HL-60 (cell line): ENCODE data around the gene GDF7.

Experiments
- CTCF ChIP-seq: IDR thresholded peaks from one replicate; pipeline ENCODE4 v1.5.1; 2011; ENCODE audit warnings: low read length, control low read depth, inconsistent platforms; ENCODE audit not compliant: insufficient read depth
- GABPA ChIP-seq: IDR thresholded peaks from 2 replicates; pipeline ENCODE4 v1.6.1; 2012; ENCODE audit warnings: low read depth
- POLR2AphosphoS5 ChIP-seq: IDR thresholded peaks from 2 replicates; pipeline ENCODE4 v1.6.1; 2012; ENCODE audit warnings: low read depth
- REST ChIP-seq: IDR thresholded peaks from 2 replicates; pipeline ENCODE4 v1.6.1; 2012; ENCODE audit warnings: low read depth; ENCODE audit not compliant: insufficient replicate concordance
- SPI1 ChIP-seq: IDR thresholded peaks from 2 replicates; pipeline ENCODE4 v1.6.1; 2012; ENCODE audit warnings: low read depth, mild to moderate bottlenecking, borderline replicate concordance

DNA sequence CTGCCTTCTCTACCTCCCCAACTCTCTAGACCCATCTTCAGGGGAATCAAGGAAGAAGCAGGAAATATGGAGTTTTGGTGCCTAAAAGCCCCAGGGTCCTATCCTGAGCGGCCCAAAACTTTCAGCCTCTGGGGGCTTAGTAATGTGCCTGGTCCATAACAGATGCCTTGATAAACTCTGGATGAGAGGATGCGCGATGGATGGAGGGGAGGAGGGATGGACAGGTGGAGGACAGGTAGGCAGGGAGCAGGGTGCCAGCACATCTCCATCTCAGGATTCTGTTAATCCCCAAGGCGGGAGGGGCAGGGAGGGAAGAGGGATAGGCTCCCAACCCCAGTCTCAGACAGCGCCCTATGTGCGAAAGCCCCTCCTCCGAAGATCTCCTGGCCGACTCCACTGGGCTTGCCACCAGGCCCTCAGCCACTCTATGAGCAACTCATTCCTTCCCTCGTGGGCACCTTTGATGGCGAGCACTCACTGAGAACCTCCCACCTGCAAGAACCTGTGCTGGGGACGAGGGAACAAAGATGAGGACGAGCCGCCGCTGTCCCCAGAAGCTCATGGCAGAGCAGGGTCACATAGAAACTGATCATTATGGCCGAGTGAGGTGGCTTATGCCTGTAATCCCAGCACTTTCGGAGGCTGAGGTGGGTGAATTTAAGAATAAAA, 39.1 kb upstream of the GDF7 start:
- TF ChIP-seq CTCF: no peak
- no peak for TF ChIP-seq POLR2AphosphoS5
- no peak for TF ChIP-seq REST
- TF ChIP-seq GABPA: no peak
- no peak for TF ChIP-seq SPI1
